HepG2 (cell line): ENCODE measurements around the gene TMPO. TPM values are rescaled to one million over a fixed set of nuclear protein-coding genes. Genes with fewer than 3 reads are reported as not detected.
A peak's percentile ranks its signal among the peaks of the same experiment; 100 is the strongest.

Source experiments
- ATAC-seq: fragments of 200-7000 bp; cut with Tn5 transposase; 3 replicates; pipeline ENCODE4 v1.9.1; 2020; ENCODE audit warnings: mild to moderate bottlenecking, moderate library complexity
- BruUV-seq: library from RNA; stranded (reverse); fragments of 400-500 nt; replicated peaks from 2 replicates; lab custom pipeline; 2021; lab: Mats Ljungman, UMichigan
- CTCF ChIA-PET: fragments of 300-600 bp; formaldehyde crosslinking; extraction: SDS; loops from one replicate; lab custom pipeline; 2021; ENCODE audit warnings: low total read pairs, inconsistent platforms, low intra/inter-chr PET ratio; lab: Yijun Ruan, JAX
- POLR2A ChIA-PET: fragments of 350-600 bp; sonication (Branson Sonifier 250); formaldehyde crosslinking; loops from one replicate; lab custom pipeline; 2020; ENCODE audit warnings: antibody characterized with exemption, inconsistent platforms; lab: Yijun Ruan, JAX
- DNase-seq: peaks from one replicate; pipeline ENCODE4 v3.0.0-alpha.2; 2015; ENCODE audit warnings: low spot score
- FAIRE-seq: peaks from 3 replicates; lab custom pipeline; 2011; peaks lifted over from hg19 to GRCh38; lab: Jason Lieb, UNC
- H2AFZ ChIP-seq: one replicate; pipeline ENCODE4 v1.6.1; 2011; ENCODE audit warnings: low read length, inconsistent platforms
- H3K27ac ChIP-seq: fragments of 300-600 bp; 3 replicates; pipeline ENCODE4 v1.8.0; 2011; ENCODE audit warnings: mixed run types, mild to moderate bottlenecking, mixed read lengths, low read length, inconsistent platforms; ENCODE audit not compliant: insufficient read depth; ENCODE audit errors: extremely low read length
- H3K27me3 ChIP-seq, 2 experiments: fragments of 200-600 bp in 1 of 2; 2 replicates in 1 of 2; 3 replicates in 1 of 2; pipeline versions ENCODE4 v1.6.0 to v1.8.0; 2011; ENCODE audit warnings: low read length in 2 of 2, mild to moderate bottlenecking in 2 of 2, moderate library complexity in 2 of 2, inconsistent platforms in 1 of 2; ENCODE audit not compliant: insufficient read depth in 2 of 2, control insufficient read depth in 1 of 2
- H3K36me3 ChIP-seq, 2 experiments: fragments of 200-600 bp in 1 of 2; replicated peaks in 1 of 2; 2 replicates in 1 of 2; 3 replicates in 1 of 2; pipeline versions ENCODE4 v1.5.1 to v1.8.0; 2011; ENCODE audit warnings: low read length in 2 of 2, inconsistent platforms in 1 of 2; ENCODE audit not compliant: insufficient read depth in 2 of 2, control insufficient read depth in 1 of 2
- H3K4me1 ChIP-seq: 2 replicates; pipeline ENCODE4 v1.5.1; 2012; ENCODE audit warnings: low read length, inconsistent platforms; ENCODE audit not compliant: insufficient read depth
- H3K4me2 ChIP-seq: 2 replicates; pipeline ENCODE4 v1.6.0; 2011; ENCODE audit warnings: low read depth, low read length, inconsistent platforms
- H3K4me3 ChIP-seq, 3 experiments: fragments of 200-600 bp in 1 of 3; sonication (generic), shearing (Covaris generic) in 1 of 3; replicated peaks in 1 of 3; 2 replicates each; pipeline ENCODE4 v1.5.1; 2011 to 2016; ENCODE audit warnings: low read length in 3 of 3, inconsistent platforms in 2 of 3, low read depth in 2 of 3, mild to moderate bottlenecking in 2 of 3, control low read depth in 1 of 3, mixed read lengths in 1 of 3; ENCODE audit not compliant: insufficient read depth in 1 of 3
- H3K79me2 ChIP-seq: one replicate; pipeline ENCODE4 v1.6.1; 2011; ENCODE audit warnings: low read length, inconsistent platforms; ENCODE audit not compliant: insufficient read depth
- H3K9ac ChIP-seq: 2 replicates; pipeline ENCODE4 v1.6.0; 2011; ENCODE audit warnings: mild to moderate bottlenecking, low read depth, low read length, inconsistent platforms; ENCODE audit not compliant: insufficient read depth
- H3K9me3 ChIP-seq: 2 replicates; pipeline ENCODE4 v1.5.1; 2012; ENCODE audit warnings: mild to moderate bottlenecking, low read length
- H4K20me1 ChIP-seq: 2 replicates; pipeline ENCODE4 v1.6.0; 2011; ENCODE audit warnings: inconsistent platforms, mild to moderate bottlenecking, low read length, moderate library complexity; ENCODE audit not compliant: insufficient read depth
- CHD4 ChIP-seq: fragments of 200-600 bp; sonication (generic); IDR thresholded peaks from 2 replicates; pipeline ENCODE4 v1.7.0; 2017; ENCODE audit warnings: mild to moderate bottlenecking, low read length, borderline replicate concordance
- GATAD2A ChIP-seq: IDR thresholded peaks from 2 replicates; pipeline ENCODE4 v1.6.1; 2016
- HOXA7 ChIP-seq: sonication (generic); formaldehyde crosslinking; IDR thresholded peaks from 2 replicates; pipeline ENCODE4 v1.8.1; 2022; ENCODE audit warnings: mild to moderate bottlenecking, missing genetic modification reagents, moderate library complexity
- KAT2B ChIP-seq: fragments of 150-350 bp; IDR thresholded peaks from 2 replicates; pipeline ENCODE4 v1.6.1; 2014; ENCODE audit warnings: low read depth, low read length, borderline replicate concordance
- MAFF ChIP-seq: IDR thresholded peaks from 2 replicates; pipeline ENCODE4 v1.6.1; 2011; ENCODE audit warnings: low read depth, low read length, improper control_type of control experiment
- NCOR1 ChIP-seq: fragments of 200-600 bp; sonication (generic); IDR thresholded peaks from 2 replicates; pipeline ENCODE4 v1.7.0; 2017; ENCODE audit warnings: antibody characterized with exemption, low read length, borderline replicate concordance
- SP140L ChIP-seq: sonication (generic); formaldehyde crosslinking; IDR thresholded peaks from 2 replicates; pipeline ENCODE4 v1.4.0; 2020; ENCODE audit warnings: missing genetic modification reagents, borderline replicate concordance
- ZNF17 ChIP-seq: sonication (generic); formaldehyde crosslinking; IDR thresholded peaks from 2 replicates; pipeline ENCODE4 v1.5.0; 2020; ENCODE audit warnings: mild to moderate bottlenecking, missing genetic modification reagents
- ZNF205 ChIP-seq: IDR thresholded peaks from 2 replicates; pipeline ENCODE4 v1.6.1; 2018; ENCODE audit warnings: missing biosample characterization, missing genetic modification reagents
- ZNF317 ChIP-seq: sonication (generic); formaldehyde crosslinking; IDR thresholded peaks from 2 replicates; pipeline ENCODE4 v1.5.0; 2020; ENCODE audit warnings: mild to moderate bottlenecking, missing genetic modification reagents
- ZNF660 ChIP-seq: sonication (generic); formaldehyde crosslinking; IDR thresholded peaks from 2 replicates; pipeline ENCODE4 v1.5.1; 2020; ENCODE audit warnings: mild to moderate bottlenecking, low read depth, missing genetic modification reagents, borderline replicate concordance
- ZNF766 ChIP-seq: sonication (generic); formaldehyde crosslinking; IDR thresholded peaks from 2 replicates; pipeline ENCODE4 v1.5.0; 2020; ENCODE audit warnings: missing genetic modification reagents, borderline replicate concordance
- ZSCAN25 ChIP-seq: sonication (generic); formaldehyde crosslinking; IDR thresholded peaks from 2 replicates; pipeline ENCODE4 v1.8.0; 2022; ENCODE audit warnings: mild to moderate bottlenecking, missing genetic modification reagents
- WGBS: methylation state at CpG from one replicate; pipeline ENCODE4 v1.1.6; 2017; ENCODE audit warnings: low lambda C conversion rate; 5-methylcytosine and 5-hydroxymethylcytosine counted together
- in situ Hi-C: cut with HindIII; loops from 2 replicates; pipeline ENCODE4 v1.10.0; 2017; ENCODE audit warnings: low pct_unique_long_range_greater_than_20kb; ENCODE audit not compliant: extremely low pct_ligation_motif_present
- intact Hi-C: fragments of 100-400 bp; cut with micrococcal nuclease; formaldehyde crosslinking; loops from one replicate; pipeline ENCODE4 v1.10.0; 2022; ENCODE audit not compliant: unreplicated experiment
- polyA plus RNA-seq, 8 experiments: library from polyadenylated mRNA; depleted of rRNA in 3 of 8; stranded (reverse) in 7 of 8; unstranded in 1 of 8; fragments of >200 nt; fragmentation: Illumina TruSeq in 4 of 8; extraction: Trizol in 4 of 8; gene quantifications; 2 replicates each; pipeline versions ENCODE4 v1.2.1 to v1.2.3, GENCODE V29; 2011 to 2016; ENCODE audit warnings: low read depth in 4 of 8, missing spikeins in 1 of 8, mixed read lengths in 1 of 8; ENCODE audit not compliant: insufficient read depth in 1 of 8
- total RNA-seq, 5 experiments: library from RNA; depleted of rRNA; stranded (reverse); fragments of >200 nt; fragmentation: Illumina TruSeq; extraction: Trizol; gene quantifications; 2 replicates each; pipeline ENCODE4 v1.2.3, GENCODE V29; 2016; ENCODE audit warnings: low read depth in 1 of 5
- TF ChIP-seq, protein P1 (sequence below): sonication (generic); formaldehyde crosslinking; IDR thresholded peaks from 2 replicates; pipeline ENCODE4 v1.8.1; 2023; ENCODE audit warnings: mild to moderate bottlenecking, inconsistent platforms, moderate library complexity, missing genetic modification reagents, borderline replicate concordance
- TF ChIP-seq, protein P2 (sequence below): sonication (generic); formaldehyde crosslinking; IDR thresholded peaks from 2 replicates; pipeline ENCODE4 v1.4.0; 2020; ENCODE audit warnings: low read depth, mild to moderate bottlenecking, missing genetic modification reagents

TMPO gene
- total and polyA plus RNA-seq, 2 of the 13 experiments (the other 11 are each of a cell fraction or from before 2014, with no cell fraction given): 24.2 to 167 TPM

DNA sequence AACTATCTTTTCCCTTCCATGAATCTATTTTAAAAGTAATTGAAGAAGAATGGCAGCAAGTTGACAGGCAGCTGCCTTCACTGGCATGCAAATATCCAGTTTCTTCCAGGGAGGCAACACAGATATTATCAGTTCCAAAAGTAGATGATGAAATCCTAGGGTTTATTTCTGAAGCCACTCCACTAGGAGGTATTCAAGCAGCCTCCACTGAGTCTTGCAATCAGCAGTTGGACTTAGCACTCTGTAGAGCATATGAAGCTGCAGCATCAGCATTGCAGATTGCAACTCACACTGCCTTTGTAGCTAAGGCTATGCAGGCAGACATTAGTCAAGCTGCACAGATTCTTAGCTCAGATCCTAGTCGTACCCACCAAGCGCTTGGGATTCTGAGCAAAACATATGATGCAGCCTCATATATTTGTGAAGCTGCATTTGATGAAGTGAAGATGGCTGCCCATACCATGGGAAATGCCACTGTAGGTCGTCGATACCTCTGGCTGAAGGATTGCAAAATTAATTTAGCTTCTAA is 18.4 kb downstream of the TMPO start (continued):
- TF ChIP-seq MAFF (0 out of 2 replicates have a peak, but pooled peaks have one; percentile 21), CHD4 (no peak), ZNF317 (CRISPR knock-in tag) (no peak), ZNF17 (CRISPR knock-in tag) (no peak), ZNF660 (CRISPR knock-in tag) (no peak), NCOR1 (no peak), HOXA7 (no peak), ZSCAN25 (CRISPR knock-in tag) (no peak)
- TF ChIP-seq, protein P1, sequence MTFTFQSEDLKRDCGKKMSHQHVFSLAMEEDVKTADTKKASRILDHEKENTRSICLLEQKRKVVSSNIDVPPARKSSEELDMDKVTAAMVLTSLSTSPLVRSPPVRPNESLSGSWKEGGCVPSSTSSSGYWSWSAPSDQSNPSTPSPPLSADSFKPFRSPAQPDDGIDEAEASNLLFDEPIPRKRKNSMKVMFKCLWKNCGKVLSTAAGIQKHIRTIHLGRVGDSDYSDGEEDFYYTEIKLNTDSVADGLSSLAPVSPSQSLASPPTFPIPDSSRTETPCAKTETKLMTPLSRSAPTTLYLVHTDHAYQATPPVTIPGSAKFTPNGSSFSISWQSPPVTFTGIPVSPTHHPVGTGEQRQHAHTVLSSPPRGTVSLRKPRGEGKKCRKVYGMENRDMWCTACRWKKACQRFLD: no peak
- TF ChIP-seq, protein P2, sequence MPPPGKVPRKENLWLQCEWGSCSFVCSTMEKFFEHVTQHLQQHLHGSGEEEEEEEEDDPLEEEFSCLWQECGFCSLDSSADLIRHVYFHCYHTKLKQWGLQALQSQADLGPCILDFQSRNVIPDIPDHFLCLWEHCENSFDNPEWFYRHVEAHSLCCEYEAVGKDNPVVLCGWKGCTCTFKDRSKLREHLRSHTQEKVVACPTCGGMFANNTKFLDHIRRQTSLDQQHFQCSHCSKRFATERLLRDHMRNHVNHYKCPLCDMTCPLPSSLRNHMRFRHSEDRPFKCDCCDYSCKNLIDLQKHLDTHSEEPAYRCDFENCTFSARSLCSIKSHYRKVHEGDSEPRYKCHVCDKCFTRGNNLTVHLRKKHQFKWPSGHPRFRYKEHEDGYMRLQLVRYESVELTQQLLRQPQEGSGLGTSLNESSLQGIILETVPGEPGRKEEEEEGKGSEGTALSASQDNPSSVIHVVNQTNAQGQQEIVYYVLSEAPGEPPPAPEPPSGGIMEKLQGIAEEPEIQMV (CRISPR knock-in tag): no peak
- TF ChIP-seq, all 625 proteins: peak for 10

DNA sequence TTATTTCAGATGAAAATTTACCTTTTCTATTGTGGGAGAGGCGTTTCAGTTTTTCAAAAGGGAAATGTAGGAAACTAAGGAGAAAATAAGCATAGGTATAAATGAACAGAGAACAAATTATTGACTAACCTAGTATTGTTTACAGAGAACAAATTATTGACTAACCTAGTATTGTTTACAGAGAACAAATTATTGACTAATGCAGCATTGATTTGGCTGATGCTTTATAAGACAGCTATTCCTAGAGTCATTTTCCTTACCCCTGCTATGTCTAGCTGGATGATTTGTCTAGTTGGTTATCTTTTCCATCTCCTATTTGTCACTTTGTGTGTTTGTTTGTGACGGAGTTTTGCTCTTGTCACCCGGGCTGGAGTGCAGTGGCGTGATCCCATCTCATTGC is 22.6 kb downstream of the TMPO start:
- in situ Hi-C loops (no loop called here), intact Hi-C loops (no loop called here)
- CTCF ChIA-PET: no interaction called here
- no peaks in the 10 kb centered on the region for H3K27me3 ChIP-seq
- H4K20me1 ChIP-seq: no peaks in the 10 kb centered on the region; the same call in 1 of the 2 replicates
- WGBS: 96% methylated on average over 4 of the region's 4 CpGs
- H3K9ac ChIP-seq: no peak overlapping the region
- DNase-seq (no peak), FAIRE-seq (no peak), ATAC-seq (no peak; the same call in 2 of the 3 replicates)
- POLR2A ChIA-PET: no interaction called here
- no peak overlapping the region for H3K4me3 ChIP-seq
- H3K9me3 ChIP-seq: no peaks in the 10 kb centered on the region
- no peak overlapping the region for H2AFZ ChIP-seq
- peaks cover 9% of the 10 kb centered on the region for H3K79me2 ChIP-seq
- H3K4me1 ChIP-seq: peaks cover 12% of the 10 kb centered on the region
- H3K36me3 ChIP-seq: peaks cover 3 to 71% of the 10 kb centered on the region in 2 experiments
- TF ChIP-seq ZNF766 (CRISPR knock-in tag) (no peak), GATAD2A (peak; percentile 33; the same call in 1 of the 2 replicates), ZNF205 (peak; percentile 88), KAT2B (peak; percentile 78), SP140L (CRISPR knock-in tag) (no peak)
- TSS peak; percentile 15 for BruUV-seq
- H3K4me2 ChIP-seq: no peak overlapping the region
- no peak overlapping the region for H3K27ac ChIP-seq
